K562 (cell line): ENCODE data around the gene RBL1. TPM values are rescaled to one million over a fixed set of nuclear protein-coding genes. Genes with fewer than 3 reads are reported as not detected.

Experiments used
- ETV6 ChIP-seq, 3 experiments: fragments of 150-350 bp in 1 of 3; sonication (generic) in 1 of 3; formaldehyde crosslinking in 1 of 3; IDR thresholded peaks; 2 replicates each; pipeline versions ENCODE4 v1.6.1 to v1.8.0; 2014 to 2022; ENCODE audit warnings: borderline replicate concordance in 2 of 3, low read depth in 2 of 3, antibody characterized with exemption in 1 of 3, low read length in 1 of 3, mild to moderate bottlenecking in 1 of 3, missing genetic modification reagents in 1 of 3
- GTF2E2 ChIP-seq: fragments of 200-800 bp; sonication (Bioruptor generic); IDR thresholded peaks from 2 replicates; pipeline ENCODE4 v1.6.1; 2016; ENCODE audit warnings: missing genetic modification characterization, missing compliant biosample characterization
- HMG20B ChIP-seq: fragments of 250-450 bp; sonication (Bioruptor Pico); IDR thresholded peaks from 2 replicates; pipeline ENCODE4 v1.5.0; 2021; ENCODE audit warnings: mild to moderate bottlenecking
- MAFG ChIP-seq: fragments of 450-650 bp; conservative IDR thresholded peaks from 2 replicates; pipeline ENCODE4 v1.6.1; 2016; ENCODE audit warnings: missing genetic modification characterization, missing compliant biosample characterization
- MAFK ChIP-seq: IDR thresholded peaks from 2 replicates; pipeline ENCODE4 v1.6.1; 2011; ENCODE audit warnings: low read length, improper control_type of control experiment
- MAX ChIP-seq: sonication (generic); formaldehyde crosslinking; IDR thresholded peaks from 2 replicates; pipeline ENCODE4 v1.9.0; 2022; ENCODE audit warnings: mild to moderate bottlenecking, missing genetic modification reagents
- MAZ ChIP-seq, 2 experiments: fragments of 450-650 bp in 1 of 2; sonication (generic) in 1 of 2; formaldehyde crosslinking; IDR thresholded peaks in 1 of 2; conservative IDR thresholded peaks in 1 of 2; 2 replicates each; pipeline versions ENCODE4 v1.4.0 to v1.5.0; 2020; ENCODE audit warnings: mild to moderate bottlenecking in 1 of 2, missing genetic modification reagents in 1 of 2
- MEF2D ChIP-seq: conservative IDR thresholded peaks from 2 replicates; pipeline ENCODE4 v1.6.1; 2016; ENCODE audit warnings: low read depth, missing genetic modification characterization, missing compliant biosample characterization
- NCOA1 ChIP-seq: fragments of 450-650 bp; IDR thresholded peaks from 2 replicates; pipeline ENCODE4 v1.6.1; 2016; ENCODE audit warnings: low read depth
- NFATC3 ChIP-seq: fragments of 450-650 bp; IDR thresholded peaks from 2 replicates; pipeline ENCODE4 v1.6.1; 2017; ENCODE audit warnings: mild to moderate bottlenecking
- PBX2 ChIP-seq, 2 experiments: IDR thresholded peaks in 1 of 2; conservative IDR thresholded peaks in 1 of 2; 2 replicates each; pipeline ENCODE4 v1.6.1; 2016; ENCODE audit warnings: low read depth in 2 of 2, mild to moderate bottlenecking in 1 of 2, missing compliant biosample characterization in 1 of 2, missing genetic modification characterization in 1 of 2, moderate library complexity in 1 of 2
- SIX5 ChIP-seq, 2 experiments: IDR thresholded peaks; 2 replicates each; pipeline ENCODE4 v1.6.1; 2011; ENCODE audit warnings: low read length in 2 of 2, borderline replicate concordance in 1 of 2, low read depth in 1 of 2, mild to moderate bottlenecking in 1 of 2, moderate library complexity in 1 of 2; ENCODE audit not compliant: insufficient read depth in 1 of 2
- SOX6 ChIP-seq: fragments of 450-650 bp; IDR thresholded peaks from 2 replicates; pipeline ENCODE4 v1.6.1; 2014; ENCODE audit warnings: mild to moderate bottlenecking
- U2AF1 ChIP-seq: fragments of 200-400 bp; formaldehyde crosslinking; optimal IDR thresholded peaks from 2 replicates; pipeline ENCODE3; 2017; ENCODE audit warnings: mild to moderate bottlenecking, low read depth, low read length, moderate library complexity
- U2AF2 ChIP-seq: fragments of 200-400 bp; formaldehyde crosslinking; optimal IDR thresholded peaks from 2 replicates; pipeline ENCODE3; 2017; ENCODE audit warnings: low read depth, mild to moderate bottlenecking, low read length
- UBTF ChIP-seq, 2 experiments: IDR thresholded peaks; 2 replicates each; pipeline ENCODE4 v1.6.1; 2012; ENCODE audit warnings: improper control_type of control experiment in 2 of 2, low read depth in 2 of 2, low read length in 2 of 2, borderline replicate concordance in 1 of 2
- ZNF239 ChIP-seq: fragments of 250-450 bp; sonication (Bioruptor Pico); IDR thresholded peaks from 2 replicates; pipeline ENCODE4 v1.4.0; 2020; ENCODE audit warnings: mild to moderate bottlenecking
- ZNF277 ChIP-seq: fragments of 250-450 bp; sonication (Bioruptor Pico); IDR thresholded peaks from 2 replicates; pipeline ENCODE4 v1.8.0; 2022; ENCODE audit warnings: inconsistent platforms, mild to moderate bottlenecking, moderate library complexity, borderline replicate concordance
- ZNF57 ChIP-seq: fragments of 450-650 bp; formaldehyde crosslinking; IDR thresholded peaks from 2 replicates; pipeline ENCODE4 v1.4.0; 2020; ENCODE audit warnings: mild to moderate bottlenecking, moderate library complexity
- polyA plus RNA-seq, 8 experiments: library from polyadenylated mRNA; depleted of rRNA in 4 of 8; stranded (reverse) in 5 of 8; unstranded in 3 of 8; fragments of >200 nt; fragmentation: Nextera tagmentation in 2 of 8; fragmentation: Illumina TruSeq in 1 of 8; extraction: Ambion mirVana in 2 of 8; extraction: Trizol in 1 of 8; gene quantifications; 2 replicates each; pipeline versions ENCODE4 v1.2.1 to v1.2.3, GENCODE V29; 2011 to 2014; ENCODE audit warnings: inconsistent platforms in 1 of 8, missing spikeins in 1 of 8
- total RNA-seq, 7 experiments: library from RNA; depleted of rRNA in 6 of 7; stranded (reverse); fragments of >200 nt in 6 of 7; fragmentation: Illumina TruSeq in 2 of 7; extraction: Trizol in 2 of 7; gene quantifications; 2 replicates each; pipeline versions ENCODE4 v1.2.1 to v1.2.3, GENCODE V29; 2011 to 2021; ENCODE audit warnings: low replicate concordance in 1 of 7

The RBL1 gene
- total and polyA plus RNA-seq, 9 of the 15 experiments (the other 6 are each of a cell fraction or from before 2014, with no cell fraction given) = 4.0 to 25.9 (median 15.6) TPM

GRCh38 chr20:37095599-37096414, at the start of gene RBL1 (continued):
- TF ChIP-seq SIX5 (IDR thresholded peaks at IDR 0.05; ENCODE audit: borderline replicate concordance in 1 of 2, insufficient read depth in 1 of 2, low read depth in 1 of 2, low read length in 2 of 2) (peak; percentile 67 to 73), PBX2 (CRISPR knock-in tag; IDR thresholded peaks at IDR 0.05; ENCODE audit: low read depth) (no peak), PBX2 (tag; conservative IDR thresholded peaks at IDR 0.05; ENCODE audit: low read depth) (peak; percentile 79), U2AF1 (peak; percentile 81), UBTF (IDR thresholded peaks at IDR 0.05; ENCODE audit: borderline replicate concordance in 1 of 2, low read depth in 2 of 2, low read length in 2 of 2) (0 out of 4 replicates have a peak, but pooled peaks of 1 of the 2 experiments have one; percentile 60), NFATC3 (0 out of 2 replicates have a peak, but pooled peaks have one; percentile 56), ZNF239 (CRISPR knock-in tag) (0 out of 2 replicates have a peak, but pooled peaks have one; percentile 11), ZNF57 (CRISPR knock-in tag) (no peak), SOX6 (peak; percentile 56; the same call in 1 of the 2 replicates), ZNF277 (CRISPR knock-in tag) (no peak), MAFK (no peak), MAFG (tag) (peak; percentile 49), MAX (CRISPR knock-in tag) (peak; percentile 82), HMG20B (no peak), MEF2D (tag) (peak; percentile 76; the same call in 1 of the 2 replicates), GTF2E2 (peak; percentile 68; the same call in 1 of the 2 replicates), ETV6 (IDR thresholded peaks at IDR 0.05; ENCODE audit: borderline replicate concordance in 1 of 2, low read depth in 2 of 2, low read length in 1 of 2) (no peak), ETV6 (CRISPR knock-in tag; IDR thresholded peaks at IDR 0.05; ENCODE audit: borderline replicate concordance) (no peak), MAZ (CRISPR knock-in tag; conservative IDR thresholded peaks at IDR 0.05 in 1 of 2, IDR thresholded peaks at IDR 0.05 in 1 of 2) (peak; percentile 86 to 90), U2AF2 (no peak), NCOA1 (peak; percentile 66; the same call in 1 of the 2 replicates)
